RWPE1 (cell line): ENCODE data around the gene CYB5R4.

Experiments
- CTCF ChIA-PET: fragments of 350-600 bp; sonication (Branson Sonifier 250); formaldehyde crosslinking; extraction: SDS; loops from one replicate; lab custom pipeline; 2021; lab: Yijun Ruan, JAX
- POLR2A ChIA-PET: fragments of 400-600 bp; formaldehyde crosslinking; extraction: SDS; loops from one replicate; lab custom pipeline; 2020; ENCODE audit warnings: antibody characterized with exemption; ENCODE audit not compliant: low non-redundant PET; lab: Yijun Ruan, JAX
- DNase-seq: peaks from one replicate; pipeline ENCODE4 v3.0.0; 2012; ENCODE audit warnings: low spot score
- H3K27ac ChIP-seq: fragments of 450-650 bp; 2 replicates; pipeline ENCODE4 v1.5.1; 2017
- TF ChIP-seq, protein P1 (sequence below): fragments of 450-650 bp; conservative IDR thresholded peaks from 2 replicates; pipeline ENCODE4 v1.5.1; 2017; ENCODE audit warnings: low read depth, mild to moderate bottlenecking

The CYB5R4 gene

DNA sequence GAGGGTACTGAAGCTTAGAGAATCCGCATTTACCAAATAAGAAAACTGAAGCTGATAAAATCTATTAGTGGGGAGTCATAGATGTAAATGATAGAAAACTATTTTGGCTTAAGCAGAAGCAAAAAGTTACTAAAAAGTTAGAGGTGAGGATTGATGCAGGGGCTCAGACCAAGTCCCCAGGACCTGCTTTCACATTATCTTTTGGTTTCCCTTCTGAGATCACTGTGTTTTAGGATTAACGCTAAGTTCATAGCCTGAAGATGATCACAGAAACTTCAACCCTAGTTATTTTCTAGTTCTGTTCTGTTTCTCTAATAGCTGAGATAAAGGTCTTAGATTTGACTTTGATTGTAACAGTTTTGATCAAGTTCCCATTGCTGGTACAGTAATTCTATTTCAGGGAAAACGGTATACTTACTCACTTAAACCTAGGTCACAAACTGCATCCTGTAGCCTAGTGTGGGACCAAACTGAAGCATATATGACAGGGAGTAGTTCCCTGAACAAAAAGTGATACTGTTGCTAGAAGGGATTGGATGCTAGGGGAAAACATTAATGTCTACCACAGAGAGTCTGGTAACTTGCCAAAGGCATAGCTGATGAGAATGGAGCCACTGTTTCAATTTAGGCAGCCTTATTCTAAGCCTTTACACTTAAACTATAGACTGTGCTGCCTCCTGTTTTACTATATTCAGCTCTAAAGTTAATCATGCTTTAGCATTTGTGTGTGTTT is 13.1 kb downstream of the CYB5R4 start:
- POLR2A ChIA-PET = no interaction called here
- TF ChIP-seq, protein P1, sequence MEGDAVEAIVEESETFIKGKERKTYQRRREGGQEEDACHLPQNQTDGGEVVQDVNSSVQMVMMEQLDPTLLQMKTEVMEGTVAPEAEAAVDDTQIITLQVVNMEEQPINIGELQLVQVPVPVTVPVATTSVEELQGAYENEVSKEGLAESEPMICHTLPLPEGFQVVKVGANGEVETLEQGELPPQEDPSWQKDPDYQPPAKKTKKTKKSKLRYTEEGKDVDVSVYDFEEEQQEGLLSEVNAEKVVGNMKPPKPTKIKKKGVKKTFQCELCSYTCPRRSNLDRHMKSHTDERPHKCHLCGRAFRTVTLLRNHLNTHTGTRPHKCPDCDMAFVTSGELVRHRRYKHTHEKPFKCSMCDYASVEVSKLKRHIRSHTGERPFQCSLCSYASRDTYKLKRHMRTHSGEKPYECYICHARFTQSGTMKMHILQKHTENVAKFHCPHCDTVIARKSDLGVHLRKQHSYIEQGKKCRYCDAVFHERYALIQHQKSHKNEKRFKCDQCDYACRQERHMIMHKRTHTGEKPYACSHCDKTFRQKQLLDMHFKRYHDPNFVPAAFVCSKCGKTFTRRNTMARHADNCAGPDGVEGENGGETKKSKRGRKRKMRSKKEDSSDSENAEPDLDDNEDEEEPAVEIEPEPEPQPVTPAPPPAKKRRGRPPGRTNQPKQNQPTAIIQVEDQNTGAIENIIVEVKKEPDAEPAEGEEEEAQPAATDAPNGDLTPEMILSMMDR = no peak
- CTCF ChIA-PET = no interaction called here
- no peak for DNase-seq
- no peak overlapping the region for H3K27ac ChIP-seq

DNA sequence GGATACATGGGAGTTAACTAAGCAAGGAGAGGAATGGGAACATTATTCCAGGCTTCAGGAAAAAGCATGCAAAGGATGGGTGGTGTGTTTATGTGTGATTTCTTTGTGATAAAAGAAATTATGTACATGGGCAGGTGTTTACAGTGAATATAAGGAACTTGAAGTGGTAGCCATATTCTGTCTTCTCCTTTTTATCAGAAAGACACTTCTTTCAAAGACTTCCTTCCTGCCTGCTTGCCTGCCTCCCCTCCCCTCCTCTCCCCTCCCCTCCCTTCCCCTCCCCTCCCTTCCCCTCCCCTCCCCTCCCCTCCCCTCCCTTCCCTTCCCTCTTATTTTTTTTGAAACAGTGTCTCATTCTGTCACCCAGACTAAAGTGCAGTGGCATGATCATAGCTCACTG is 14.4 kb downstream of the CYB5R4 start:
- POLR2A ChIA-PET = no interaction called here
- no peak overlapping the region for H3K27ac ChIP-seq
- CTCF ChIA-PET = no interaction called here
- TF ChIP-seq, protein P1 = no peak
- DNase-seq = no peak

DNA sequence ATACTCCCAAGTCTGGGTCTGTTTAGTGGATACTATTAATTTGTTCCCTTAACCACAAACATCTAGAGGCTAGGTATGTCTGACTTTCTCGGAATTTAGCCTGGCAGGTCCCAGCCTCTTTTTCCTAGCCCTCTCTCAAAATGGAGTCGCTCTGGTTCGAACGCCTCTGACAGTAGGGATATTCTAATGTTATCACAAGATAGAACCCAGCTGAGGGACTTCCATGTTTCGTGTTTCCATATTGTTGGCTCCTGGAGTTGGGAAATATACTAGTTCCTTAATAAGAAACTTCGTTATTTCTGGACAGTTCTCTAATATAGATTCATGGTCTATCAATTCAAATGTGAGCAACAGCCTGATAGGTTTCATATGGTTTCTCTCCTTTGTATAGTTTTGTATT is 16.4 kb downstream of the CYB5R4 start:
- POLR2A ChIA-PET = no interaction called here
- TF ChIP-seq, protein P1 = no peak
- H3K27ac ChIP-seq = no peak overlapping the region
- CTCF ChIA-PET = no interaction called here
- no peak for DNase-seq

DNA sequence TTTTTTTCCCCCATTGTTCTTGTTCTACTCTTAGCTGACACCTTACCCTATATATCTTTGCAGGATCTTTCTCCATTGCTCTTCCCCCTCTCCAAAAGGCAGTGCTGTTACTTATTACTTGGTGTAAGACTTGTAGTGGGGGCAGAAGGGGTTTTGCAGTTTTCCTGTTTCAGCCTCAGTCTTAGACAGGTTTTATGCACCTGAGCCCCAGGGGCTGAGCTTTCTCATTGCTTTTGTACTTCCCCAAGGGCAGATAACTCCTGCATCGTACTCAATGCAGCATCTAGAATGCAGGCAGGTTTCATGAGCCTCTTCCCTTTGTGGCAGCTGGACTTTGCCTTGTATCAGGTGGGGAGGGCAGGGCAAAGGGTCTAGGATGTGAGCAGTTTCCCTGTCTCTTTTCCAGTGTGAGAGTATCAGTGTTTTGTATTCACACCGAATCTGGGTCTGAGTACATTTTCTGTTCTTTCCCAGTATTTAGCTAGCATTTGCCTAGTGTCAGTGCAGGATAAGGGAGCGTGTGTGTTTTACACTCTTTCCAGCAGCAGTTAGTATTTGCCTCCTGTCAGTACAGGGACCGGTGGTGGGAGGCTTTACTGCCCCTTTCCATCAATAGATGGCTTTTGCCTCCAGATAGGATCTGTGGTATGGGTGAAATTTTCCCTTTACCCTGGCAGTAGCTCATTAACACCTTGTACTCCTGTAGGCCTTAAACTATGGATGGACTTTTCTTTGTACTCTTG is 19.6 kb downstream of the CYB5R4 start:
- DNase-seq = no peak
- TF ChIP-seq, protein P1 = no peak
- POLR2A ChIA-PET = no interaction called here
- CTCF ChIA-PET = no interaction called here
- no peak overlapping the region for H3K27ac ChIP-seq

DNA sequence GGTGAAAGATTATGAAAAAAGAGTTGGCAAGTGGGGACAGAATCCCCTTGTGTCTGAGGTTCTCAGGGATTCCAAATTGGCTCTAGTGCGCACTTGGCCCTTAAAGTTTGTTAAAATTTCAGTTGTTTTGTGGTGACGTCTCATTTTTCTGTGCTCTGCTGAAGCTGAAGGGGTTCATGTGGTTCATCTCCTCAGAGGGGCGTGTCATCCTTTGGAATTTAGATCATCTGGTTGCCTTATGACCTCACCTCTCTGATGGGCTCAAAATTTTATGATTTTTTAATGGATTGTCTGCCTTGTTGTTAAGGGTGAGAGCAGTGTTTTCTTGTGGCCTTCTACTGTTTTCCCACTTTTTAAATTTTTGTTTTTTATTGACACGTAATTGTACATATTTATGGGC is 20.3 kb downstream of the CYB5R4 start:
- DNase-seq = peak; percentile 16
- H3K27ac ChIP-seq = no peak overlapping the region
- ChIA-PET CTCF (interaction anchor here (0.6 kb wide), 1 partner anchor 342 kb away, joined by 4 read pairs; no protein-coding TSS in a partner anchor), POLR2A (no interaction called here)
- TF ChIP-seq, protein P1 = no peak

DNA sequence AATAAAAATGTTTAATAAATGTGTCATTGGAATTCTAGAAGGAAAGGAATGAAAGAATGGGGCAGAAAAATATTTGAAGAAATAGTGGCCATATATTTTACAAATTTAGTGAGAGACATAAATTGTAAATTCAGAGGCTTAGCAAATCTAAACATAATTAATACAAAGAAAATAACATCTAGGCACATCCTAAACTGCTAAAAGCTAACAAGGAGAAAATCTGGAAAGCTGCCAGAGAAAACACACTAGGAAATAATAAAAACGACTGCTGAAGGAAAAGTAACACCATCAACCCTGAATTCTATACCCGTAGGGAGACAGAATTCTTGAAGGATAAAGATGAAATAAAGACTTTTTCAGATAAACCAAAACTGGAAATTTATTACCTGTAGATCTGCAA is 23.8 kb downstream of the CYB5R4 start:
- ChIA-PET POLR2A (no interaction called here), CTCF (interaction anchor here (1.0 kb wide), 1 partner anchor 345 kb away, joined by 3 read pairs; no protein-coding TSS in a partner anchor)
- no peak for DNase-seq
- H3K27ac ChIP-seq = no peak overlapping the region
- TF ChIP-seq, protein P1 = no peak
